ENCODE results near the gene COL25A1. TPM values are rescaled to one million over a fixed set of nuclear protein-coding genes. Genes with fewer than 3 reads are reported as not detected.
"Not testable (repeated sequence)": the region's sequence is repeated elsewhere in the genome, so short reads cannot be mapped to it uniquely, and the experiment has no call there.

The COL25A1 gene
- total RNA-seq, 1 donor: 0.10 TPM

DNA sequence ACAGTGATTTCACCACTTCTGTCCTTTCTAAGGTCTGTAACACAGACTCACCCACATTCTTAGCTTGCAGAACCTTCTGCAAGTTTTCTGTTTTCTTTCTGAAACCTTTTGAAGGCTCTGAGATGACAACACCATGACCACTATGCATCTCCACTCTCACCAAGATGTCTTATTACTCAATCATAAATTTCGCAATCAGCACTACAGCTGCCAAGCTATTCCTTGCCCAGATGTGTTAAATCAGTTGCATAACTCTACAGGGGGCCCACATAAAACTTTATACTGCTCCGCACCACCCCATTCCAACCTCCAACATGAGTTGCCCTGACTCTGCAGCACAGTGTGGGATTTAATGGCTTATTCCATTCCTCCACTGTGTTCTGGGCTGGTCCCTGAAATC lies 229.9 kb downstream of the COL25A1 start:
- peaks cover 7% of the 10 kb centered on the region for H3K4me1 ChIP-seq (ENCODE audit: insufficient read depth, low read length)
- no peak overlapping the region for H3K4me3 ChIP-seq (ENCODE audit: low read length)
- no peaks in the 10 kb centered on the region for H3K9me3 ChIP-seq (ENCODE audit: low read depth, low read length)
- H3K27me3 ChIP-seq (ENCODE audit: insufficient read depth, low read length): no peaks in the 10 kb centered on the region

DNA sequence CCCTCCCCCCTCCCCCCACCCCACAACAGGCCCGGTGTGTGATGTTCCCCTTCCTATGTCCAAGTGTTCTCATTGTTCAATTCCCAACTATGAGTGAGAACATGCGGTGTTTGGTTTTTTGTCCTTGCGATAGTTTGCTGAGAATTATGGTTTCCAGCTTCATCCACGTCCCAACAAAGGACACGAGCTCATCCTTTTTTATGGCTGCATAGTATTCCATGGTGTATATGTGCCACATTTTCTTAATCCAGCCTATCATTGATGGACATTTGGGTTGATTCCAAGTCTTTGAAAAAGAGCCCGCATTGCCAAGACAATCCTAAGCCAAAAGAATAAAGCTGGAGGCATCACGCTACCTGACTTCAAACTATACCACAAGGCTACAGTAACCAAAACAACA lies 231.8 kb downstream of the COL25A1 start:
- not testable (repeated sequence) for H3K27me3 ChIP-seq (ENCODE audit: insufficient read depth, low read length); H3K4me1 ChIP-seq (ENCODE audit: insufficient read depth, low read length); H3K4me3 ChIP-seq (ENCODE audit: low read length); H3K9me3 ChIP-seq (ENCODE audit: low read depth, low read length)

DNA sequence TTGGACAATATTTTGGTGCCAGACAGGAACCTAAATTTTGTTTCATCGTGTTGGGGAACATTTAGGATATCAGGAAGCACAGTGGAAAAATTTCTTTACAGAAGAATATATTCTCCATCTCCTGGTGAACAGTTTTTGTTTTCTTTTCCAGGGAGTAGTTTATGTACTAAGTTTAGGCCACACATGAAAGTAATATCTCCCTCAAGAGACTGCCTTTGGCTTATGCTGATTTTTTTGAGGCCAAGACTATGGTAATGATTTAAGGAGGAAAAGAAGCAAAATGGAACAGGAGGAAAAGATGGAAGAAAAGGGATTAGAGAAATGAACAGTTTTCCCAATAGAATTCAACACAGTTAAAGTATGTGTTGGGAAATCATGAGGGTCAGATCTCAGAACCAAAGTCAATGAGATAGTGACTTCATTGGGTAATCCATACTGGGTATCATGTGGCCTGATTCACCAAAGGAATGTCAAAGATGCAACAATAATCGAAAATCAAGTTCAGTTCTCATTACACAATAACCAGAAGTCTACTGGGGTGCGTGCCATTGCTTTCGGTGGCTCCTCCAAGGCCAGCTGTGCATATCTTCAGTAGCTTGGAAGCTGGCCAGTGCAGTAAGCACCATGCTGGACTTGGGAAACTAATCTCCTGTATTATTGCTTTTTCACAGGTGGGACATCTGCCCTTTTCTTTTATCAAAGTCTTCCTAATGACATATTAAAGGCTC lies 234.8 kb downstream of the COL25A1 start:
- Histone ChIP-seq H3K9me3 (ENCODE audit: low read depth, low read length) (no peaks in the 10 kb centered on the region), H3K27me3 (ENCODE audit: insufficient read depth, low read length) (no peaks in the 10 kb centered on the region), H3K4me1 (ENCODE audit: insufficient read depth, low read length) (peaks cover 4% of the 10 kb centered on the region), H3K4me3 (ENCODE audit: low read length) (no peak overlapping the region)

DNA sequence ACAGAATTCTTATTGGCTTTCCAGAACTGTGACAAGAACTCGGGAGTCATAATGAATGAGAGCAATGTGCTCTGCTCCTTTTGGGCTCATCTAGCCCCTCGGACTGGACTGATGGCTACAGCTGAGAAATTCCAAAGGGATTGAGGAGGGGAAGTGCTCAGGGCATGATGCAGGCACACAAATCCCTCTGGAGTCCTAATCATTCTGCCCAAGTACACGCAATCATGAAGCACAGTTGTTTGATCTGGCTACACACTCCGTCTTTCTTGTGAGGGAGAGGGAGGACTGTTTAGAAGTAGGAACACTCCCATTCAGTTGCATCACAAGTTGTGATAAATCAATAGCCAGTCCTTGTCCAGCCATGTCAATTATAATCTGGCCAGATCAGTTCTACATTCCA lies 237.5 kb downstream of the COL25A1 start:
- no peak overlapping the region for H3K4me3 ChIP-seq (ENCODE audit: low read length)
- H3K27me3 ChIP-seq (ENCODE audit: insufficient read depth, low read length): no peaks in the 10 kb centered on the region
- no peaks in the 10 kb centered on the region for H3K4me1 ChIP-seq (ENCODE audit: insufficient read depth, low read length)
- H3K9me3 ChIP-seq (ENCODE audit: low read depth, low read length): no peaks in the 10 kb centered on the region

DNA sequence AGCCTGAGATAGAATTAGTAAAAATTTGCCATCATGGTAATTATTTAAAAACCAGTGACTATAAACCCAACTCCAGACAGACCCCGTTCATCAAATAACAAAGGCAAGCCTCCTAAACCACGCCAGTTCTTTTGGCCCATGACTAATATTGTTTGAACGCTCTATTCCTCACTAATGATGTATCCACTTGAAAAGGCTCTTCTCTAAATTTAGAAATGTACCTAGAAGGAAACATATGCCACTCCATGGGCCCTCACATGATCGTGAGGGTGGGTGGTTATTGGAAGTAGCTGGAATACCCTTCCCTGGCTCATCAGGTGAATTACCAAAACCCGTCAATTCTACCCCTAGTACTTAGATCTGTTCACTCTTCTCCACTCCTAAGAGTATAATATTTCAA lies 249.2 kb downstream of the COL25A1 start:
- Histone ChIP-seq H3K4me1 (ENCODE audit: insufficient read depth, low read length) (peaks cover 5% of the 10 kb centered on the region), H3K4me3 (ENCODE audit: low read length) (no peak overlapping the region), H3K27me3 (ENCODE audit: insufficient read depth, low read length) (no peaks in the 10 kb centered on the region), H3K9me3 (ENCODE audit: low read depth, low read length) (no peaks in the 10 kb centered on the region)

DNA sequence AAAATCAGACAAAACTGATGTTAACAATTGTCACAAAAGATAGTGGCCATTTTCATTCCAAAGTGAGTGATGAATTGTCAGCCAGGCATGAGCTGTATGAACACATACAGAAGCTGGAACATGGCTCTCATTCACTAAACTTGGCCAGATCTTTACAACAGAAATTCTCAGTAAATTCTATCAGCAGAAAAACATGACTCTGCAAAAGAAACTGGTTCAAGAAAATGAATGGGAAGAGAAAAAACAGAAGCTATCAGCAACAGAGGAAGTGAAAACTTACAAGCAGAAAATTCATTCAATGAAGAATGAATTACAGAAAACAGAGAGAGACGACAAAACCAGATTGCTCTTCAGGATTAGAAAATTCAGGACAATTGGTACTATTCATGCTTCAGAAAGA lies 249.6 kb downstream of the COL25A1 start:
- Histone ChIP-seq H3K9me3 (ENCODE audit: low read depth, low read length) (no peaks in the 10 kb centered on the region), H3K4me1 (ENCODE audit: insufficient read depth, low read length) (peaks cover 5% of the 10 kb centered on the region), H3K27me3 (ENCODE audit: insufficient read depth, low read length) (no peaks in the 10 kb centered on the region)

DNA sequence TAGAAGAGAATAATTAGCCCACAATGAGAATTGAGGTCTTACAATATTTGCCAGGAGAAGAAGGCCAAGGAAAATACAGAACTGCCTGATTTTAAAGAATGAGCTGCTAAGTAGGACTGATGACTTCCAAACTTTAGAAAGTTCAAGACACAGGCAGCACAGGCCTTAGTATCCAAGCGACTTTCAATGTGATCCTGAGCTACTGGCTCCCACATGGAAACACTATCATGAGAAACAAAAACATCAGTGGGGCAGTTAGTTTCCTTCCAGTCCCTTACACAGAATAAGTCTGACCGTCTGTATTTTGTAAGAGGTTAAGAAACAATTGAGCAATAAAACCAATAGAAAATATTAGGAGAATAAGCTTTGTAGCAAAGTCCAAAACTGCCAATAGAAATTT lies 251.4 kb downstream of the COL25A1 start:
- Histone ChIP-seq H3K4me3 (ENCODE audit: low read length) (no peak overlapping the region), H3K4me1 (ENCODE audit: insufficient read depth, low read length) (peaks cover 5% of the 10 kb centered on the region), H3K27me3 (ENCODE audit: insufficient read depth, low read length) (no peaks in the 10 kb centered on the region), H3K9me3 (ENCODE audit: low read depth, low read length) (no peaks in the 10 kb centered on the region)

More for the DNA sequence above, 249.6 kb downstream of the COL25A1 start:
- H3K4me3 ChIP-seq (ENCODE audit: low read length): no peak overlapping the region

DNA sequence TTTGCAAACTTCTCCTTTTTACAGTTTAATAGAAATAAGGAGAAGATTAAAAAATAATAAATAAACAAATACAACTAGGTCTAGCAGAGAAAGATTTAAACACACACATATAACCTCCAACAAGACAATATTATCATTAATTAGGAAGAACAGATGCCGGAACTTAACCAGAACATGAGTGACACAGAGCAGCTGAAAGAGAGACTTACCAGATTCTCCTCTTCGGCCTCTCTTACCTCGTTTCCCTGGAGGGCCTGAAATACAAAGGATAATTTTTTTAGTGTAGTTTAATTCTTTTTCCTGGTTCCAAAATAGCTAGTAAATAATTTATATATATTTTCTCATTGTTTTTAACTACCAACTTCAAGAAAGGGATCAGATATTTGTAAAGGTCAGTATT lies 252.5 kb downstream of the COL25A1 start:
- H3K4me1 ChIP-seq (ENCODE audit: insufficient read depth, low read length): peaks cover 5% of the 10 kb centered on the region
- no peaks in the 10 kb centered on the region for H3K9me3 ChIP-seq (ENCODE audit: low read depth, low read length)
- no peaks in the 10 kb centered on the region for H3K27me3 ChIP-seq (ENCODE audit: insufficient read depth, low read length)
- no peak overlapping the region for H3K4me3 ChIP-seq (ENCODE audit: low read length)

DNA sequence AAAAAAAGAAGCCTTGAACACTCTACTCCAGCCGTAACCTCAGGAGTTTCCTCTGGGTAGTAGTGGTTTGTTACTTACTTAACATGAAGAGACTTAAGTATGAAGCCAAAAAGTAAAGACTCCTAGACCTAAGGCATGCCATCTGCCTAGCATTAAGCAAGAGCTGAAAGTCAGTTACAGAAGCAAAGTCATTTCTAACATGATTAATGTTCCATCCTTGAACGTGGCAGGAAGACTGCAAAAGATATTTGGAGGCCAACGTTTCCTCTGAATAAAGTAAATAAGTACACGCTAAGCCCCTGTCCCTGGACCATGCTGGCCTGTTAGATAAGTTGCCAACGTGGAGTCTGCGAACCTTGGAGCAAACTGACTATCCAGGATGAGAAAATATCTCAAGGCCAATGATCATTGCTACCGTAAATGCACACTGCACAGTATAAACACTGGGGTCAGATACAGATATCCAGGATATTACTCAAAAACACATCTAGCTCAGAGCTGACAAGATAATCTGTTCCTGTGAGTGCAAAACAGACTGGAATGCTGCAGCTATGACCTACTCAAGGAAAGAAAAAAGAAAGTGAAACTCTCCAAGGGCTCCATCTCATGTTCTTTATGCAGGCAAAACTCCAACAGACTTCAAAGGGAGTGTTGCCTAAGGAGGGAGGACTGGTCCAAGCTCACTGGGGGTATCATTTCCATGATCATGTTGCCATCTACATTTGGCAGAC lies 255.8 kb downstream of the COL25A1 start:
- Histone ChIP-seq H3K4me1 (ENCODE audit: insufficient read depth, low read length) (no peaks in the 10 kb centered on the region), H3K27me3 (ENCODE audit: insufficient read depth, low read length) (no peaks in the 10 kb centered on the region), H3K4me3 (ENCODE audit: low read length) (no peak overlapping the region), H3K9me3 (ENCODE audit: low read depth, low read length) (no peaks in the 10 kb centered on the region)

DNA sequence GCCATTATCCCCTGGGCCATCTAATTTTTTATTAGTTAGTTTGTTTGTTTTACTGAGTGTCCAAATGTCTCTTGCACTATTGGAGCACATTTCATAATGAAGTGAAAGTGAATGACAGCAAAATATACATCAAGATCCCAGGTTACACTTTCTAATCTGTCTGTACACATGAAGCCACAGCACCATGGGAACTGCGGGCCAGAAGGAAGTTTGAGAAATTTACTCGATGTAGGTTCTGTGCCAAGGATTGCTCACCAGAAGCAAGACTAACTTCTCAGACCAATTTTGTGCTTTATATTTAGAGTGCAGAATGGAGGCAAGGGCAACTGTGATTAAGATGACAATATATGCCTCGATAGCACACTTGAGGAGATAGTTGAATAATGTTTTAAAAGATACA lies 258.0 kb downstream of the COL25A1 start:
- peaks cover 3% of the 10 kb centered on the region for H3K4me1 ChIP-seq (ENCODE audit: insufficient read depth, low read length)
- H3K27me3 ChIP-seq (ENCODE audit: insufficient read depth, low read length): no peaks in the 10 kb centered on the region
- no peak overlapping the region for H3K4me3 ChIP-seq (ENCODE audit: low read length)
- no peaks in the 10 kb centered on the region for H3K9me3 ChIP-seq (ENCODE audit: low read depth, low read length)

DNA sequence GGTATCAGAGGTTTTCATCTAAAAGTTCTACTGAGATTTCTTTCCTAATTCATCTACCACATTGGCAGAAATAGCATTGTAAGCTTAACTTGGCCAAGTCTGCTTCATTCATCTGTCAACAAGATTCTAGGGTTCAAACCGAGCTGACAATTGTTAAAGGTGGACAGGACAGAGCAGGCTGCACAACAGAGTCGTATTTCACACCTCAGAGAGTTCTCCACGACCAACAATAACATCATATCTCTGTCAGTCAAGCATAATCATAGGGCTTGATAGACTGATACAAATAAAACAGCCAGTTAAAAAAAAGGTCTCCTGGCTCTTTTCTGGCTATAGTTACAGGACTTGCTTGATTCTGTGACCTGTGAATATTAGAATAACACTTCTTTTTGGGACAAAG lies 259.2 kb downstream of the COL25A1 start:
- Histone ChIP-seq H3K27me3 (ENCODE audit: insufficient read depth, low read length) (no peaks in the 10 kb centered on the region), H3K4me1 (ENCODE audit: insufficient read depth, low read length) (peaks cover 3% of the 10 kb centered on the region), H3K4me3 (ENCODE audit: low read length) (no peak overlapping the region), H3K9me3 (ENCODE audit: low read depth, low read length) (no peaks in the 10 kb centered on the region)

DNA sequence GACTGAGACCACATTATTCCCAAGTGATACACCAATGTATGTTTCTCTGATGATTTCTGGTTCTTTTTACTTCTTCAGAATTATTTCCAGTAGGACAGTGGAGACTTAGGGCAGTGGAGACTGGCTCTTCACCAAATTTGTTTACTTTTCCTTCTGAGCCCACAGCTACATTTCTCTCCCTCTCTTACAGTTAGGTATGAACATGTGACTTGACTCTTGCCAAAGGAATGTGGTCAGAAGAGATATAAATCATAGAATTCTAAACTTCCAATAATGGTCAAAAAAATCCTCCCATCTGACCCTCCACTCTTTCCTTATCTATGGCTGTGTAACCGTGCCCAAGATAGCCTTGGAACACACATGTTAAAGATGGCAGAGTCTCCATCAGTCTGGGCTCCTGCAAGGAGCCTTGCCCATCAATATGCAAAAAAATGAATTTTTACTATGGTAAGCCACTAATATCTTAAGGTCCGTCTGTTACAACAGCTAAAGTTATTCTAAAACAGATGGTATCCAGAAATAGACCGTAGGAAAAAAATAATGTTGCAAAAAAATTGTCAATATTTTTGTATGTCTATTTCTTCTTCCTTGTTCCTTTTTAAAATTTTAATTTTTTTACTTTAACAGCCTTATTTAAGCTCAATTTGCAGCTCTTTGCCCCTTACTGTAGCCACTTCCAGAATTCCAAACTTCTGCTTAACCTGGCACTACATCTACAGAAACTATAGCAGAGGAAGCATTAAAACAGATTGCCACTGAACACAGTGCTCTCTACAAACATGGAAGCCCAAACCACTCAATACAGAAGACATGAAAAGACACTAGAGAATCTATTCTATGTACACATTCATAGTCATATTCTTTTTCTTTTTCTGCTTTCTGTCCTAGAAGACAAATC lies 260.7 kb downstream of the COL25A1 start:
- H3K27me3 ChIP-seq (ENCODE audit: insufficient read depth, low read length): no peaks in the 10 kb centered on the region
- no peaks in the 10 kb centered on the region for H3K9me3 ChIP-seq (ENCODE audit: low read depth, low read length)
- H3K4me1 ChIP-seq (ENCODE audit: insufficient read depth, low read length): peaks cover 3% of the 10 kb centered on the region
- no peak overlapping the region for H3K4me3 ChIP-seq (ENCODE audit: low read length)

DNA sequence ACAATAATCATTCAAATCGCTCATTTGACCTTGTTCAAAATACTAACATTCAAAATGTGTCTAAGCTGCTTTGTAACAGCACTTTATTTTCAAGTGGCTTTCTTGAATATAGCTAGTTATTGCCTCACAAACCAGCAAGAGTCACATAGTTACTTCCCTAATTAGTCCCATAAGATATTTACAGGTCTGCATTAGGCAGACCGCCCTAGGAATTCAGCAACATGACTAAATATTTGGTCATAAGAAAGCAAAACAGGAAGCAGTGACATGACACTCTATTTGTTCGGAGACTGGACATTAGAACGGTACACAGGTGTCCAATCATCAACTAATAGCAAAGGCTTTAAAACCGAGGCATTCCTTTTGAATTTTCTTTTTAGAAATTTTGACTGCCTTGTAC lies 262.0 kb downstream of the COL25A1 start:
- Histone ChIP-seq H3K4me3 (ENCODE audit: low read length) (no peak overlapping the region), H3K9me3 (ENCODE audit: low read depth, low read length) (no peaks in the 10 kb centered on the region), H3K4me1 (ENCODE audit: insufficient read depth, low read length) (peaks cover 3% of the 10 kb centered on the region), H3K27me3 (ENCODE audit: insufficient read depth, low read length) (no peaks in the 10 kb centered on the region)

DNA sequence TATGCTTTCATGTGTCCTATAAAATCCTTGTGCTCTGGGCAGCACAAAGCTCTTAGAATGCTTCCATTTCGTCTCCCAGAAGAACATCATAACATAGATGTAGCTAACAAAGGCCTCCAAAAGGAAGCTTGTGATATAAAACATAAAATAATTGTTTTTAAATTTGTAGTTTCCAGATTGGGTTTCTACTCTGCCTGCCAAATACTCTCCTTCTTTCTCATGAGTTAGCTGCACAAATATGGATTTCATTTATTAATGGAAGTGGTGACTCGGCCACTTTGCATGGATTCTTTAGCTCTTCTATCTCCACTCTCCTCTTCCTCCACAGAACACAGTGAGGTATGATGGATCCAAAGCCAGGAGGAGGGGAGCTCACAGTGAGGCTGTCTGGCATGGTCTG lies 265.4 kb downstream of the COL25A1 start:
- H3K27me3 ChIP-seq (ENCODE audit: insufficient read depth, low read length): no peaks in the 10 kb centered on the region
- H3K4me1 ChIP-seq (ENCODE audit: insufficient read depth, low read length): peaks cover 3% of the 10 kb centered on the region
- H3K9me3 ChIP-seq (ENCODE audit: low read depth, low read length): no peaks in the 10 kb centered on the region
- H3K4me3 ChIP-seq (ENCODE audit: low read length): no peak overlapping the region

DNA sequence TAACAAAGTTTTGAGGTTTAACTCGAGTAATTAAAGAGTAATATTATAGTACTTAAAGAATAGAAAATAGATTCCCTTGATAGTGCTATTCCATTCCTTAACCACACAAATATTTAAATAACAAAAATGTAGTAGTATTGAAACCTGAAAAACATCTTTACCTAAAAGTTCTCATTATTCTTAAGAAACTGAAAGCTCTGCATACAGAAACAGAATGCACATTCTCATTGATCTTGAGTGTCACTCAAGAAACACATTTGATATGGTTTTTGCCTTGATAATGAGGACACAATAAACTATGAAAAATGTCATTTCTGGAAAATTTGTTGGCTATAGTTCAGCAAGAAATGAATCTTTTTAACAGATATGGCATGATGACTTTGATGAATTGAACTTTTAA lies 268.5 kb downstream of the COL25A1 start:
- Histone ChIP-seq H3K4me3 (ENCODE audit: low read length) (no peak overlapping the region), H3K9me3 (ENCODE audit: low read depth, low read length) (no peaks in the 10 kb centered on the region), H3K4me1 (ENCODE audit: insufficient read depth, low read length) (no peaks in the 10 kb centered on the region), H3K27me3 (ENCODE audit: insufficient read depth, low read length) (no peaks in the 10 kb centered on the region)
